HG03135 (cell line): ENCODE results near the gene CRTC3.

Experiments
- ATAC-seq: cut with Tn5 transposase; IDR thresholded peaks from one replicate; pipeline ENCODE4 v1.9.1; 2021; ENCODE audit warnings: mild to moderate bottlenecking, moderate library complexity; ENCODE audit not compliant: unreplicated experiment

CRTC3 gene

DNA sequence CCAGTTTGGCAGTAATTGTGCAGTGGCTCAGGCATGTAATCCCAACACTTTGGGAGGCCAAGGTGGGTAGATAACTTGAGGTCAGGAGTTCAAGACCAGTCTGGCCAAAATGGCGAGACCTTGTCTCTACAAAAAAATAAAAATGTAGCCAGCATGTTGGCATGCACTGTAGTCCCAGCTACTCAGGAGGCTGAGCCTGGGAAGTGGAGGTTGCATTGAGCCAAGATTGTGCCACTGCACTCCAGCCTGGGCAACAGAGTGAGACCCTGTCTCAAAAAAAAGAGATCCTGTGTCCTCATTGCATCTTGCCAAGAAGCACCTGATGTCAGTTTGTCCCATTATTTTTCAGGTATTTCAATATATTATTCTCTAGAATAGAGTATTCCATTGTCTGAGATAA, 61.8 kb downstream of the CRTC3 start:
- ATAC-seq, result no peak

DNA sequence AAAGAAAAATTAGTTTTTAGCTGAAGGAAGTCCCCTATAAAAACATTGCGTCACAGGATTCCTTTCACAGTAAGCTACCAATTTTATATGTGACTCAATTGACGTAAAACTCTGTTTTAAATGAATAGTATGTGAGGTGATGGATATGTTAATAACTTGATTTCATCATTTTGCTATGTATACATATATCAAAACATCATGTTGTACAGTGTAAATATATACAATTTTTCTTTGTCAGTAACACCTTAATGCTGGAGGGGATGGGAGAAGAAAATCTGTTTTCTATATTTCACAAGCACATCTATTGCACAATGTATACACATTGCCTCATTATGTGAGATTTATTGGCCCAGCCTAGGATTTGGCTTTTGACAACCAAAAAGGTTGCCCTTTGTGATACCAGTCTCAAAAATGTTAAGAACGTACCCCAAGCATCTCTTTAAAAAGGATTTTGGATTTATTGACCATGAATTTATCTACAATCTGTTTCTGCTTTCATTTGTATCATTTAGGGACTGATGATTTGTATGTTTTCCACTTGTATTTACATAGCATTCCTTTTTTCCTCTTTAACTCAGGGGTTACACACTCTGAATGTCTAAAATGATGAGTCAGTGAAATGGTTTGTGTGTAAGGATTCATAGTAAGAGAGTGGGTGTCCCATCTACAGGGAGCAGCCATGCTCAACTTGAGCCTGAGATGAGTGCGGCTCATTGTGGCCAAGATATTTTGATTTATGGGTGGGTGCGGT, 62.6 kb downstream of the CRTC3 start:
- ATAC-seq, result no peak

DNA sequence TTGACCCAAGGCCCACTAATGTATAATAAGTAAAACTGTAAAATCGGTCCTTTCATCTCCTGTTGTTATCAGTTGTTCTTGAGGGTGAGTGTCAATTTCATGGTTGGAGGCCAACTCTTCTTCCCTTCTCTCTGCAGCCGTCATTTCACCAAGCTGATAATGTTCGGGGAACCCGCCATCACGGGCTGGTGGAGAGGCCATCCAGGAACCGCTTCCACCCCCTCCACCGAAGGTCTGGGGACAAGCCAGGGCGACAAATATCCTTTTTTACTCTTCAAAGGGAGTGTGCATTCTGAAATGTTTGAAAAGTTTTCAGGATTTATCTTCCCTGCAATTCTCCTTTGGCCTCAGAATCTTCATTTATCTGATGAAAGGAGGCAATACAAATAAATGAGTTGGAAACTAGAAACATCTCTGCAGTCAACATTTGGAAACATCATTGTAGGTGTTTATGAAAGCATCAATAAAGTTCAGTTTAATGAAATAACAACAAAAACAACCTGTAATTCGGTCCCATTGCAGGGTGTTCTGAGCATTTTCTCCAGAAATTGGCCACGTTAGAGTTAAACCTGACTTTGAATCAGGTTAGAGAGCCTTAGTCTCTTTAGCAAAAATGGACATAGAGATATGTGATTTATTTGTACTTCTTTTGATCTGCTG, 63.9 kb downstream of the CRTC3 start:
- ATAC-seq, result no peak

DNA sequence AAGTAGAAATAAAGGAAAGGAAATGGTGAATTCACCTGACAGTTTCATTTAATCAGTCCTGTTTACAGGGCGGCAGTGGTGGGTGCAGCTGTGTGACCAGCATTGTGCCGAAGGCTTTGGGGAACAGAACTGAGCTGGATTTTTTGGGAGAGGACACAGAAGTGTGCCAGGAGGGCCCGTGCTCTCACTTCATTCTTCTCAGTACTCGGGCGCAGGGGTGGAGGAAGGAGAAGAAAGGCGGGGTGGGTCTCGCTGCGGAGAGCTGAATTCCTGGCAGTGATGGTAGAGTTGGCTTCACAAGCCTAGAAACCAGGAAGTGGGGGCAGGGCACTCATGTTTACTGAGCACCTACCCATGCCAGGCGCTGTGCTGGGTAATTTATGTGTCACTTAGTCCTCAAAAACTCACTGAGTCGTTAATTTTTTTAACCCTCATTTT, 64.6 kb downstream of the CRTC3 start:
- peak; percentile 34 for ATAC-seq

DNA sequence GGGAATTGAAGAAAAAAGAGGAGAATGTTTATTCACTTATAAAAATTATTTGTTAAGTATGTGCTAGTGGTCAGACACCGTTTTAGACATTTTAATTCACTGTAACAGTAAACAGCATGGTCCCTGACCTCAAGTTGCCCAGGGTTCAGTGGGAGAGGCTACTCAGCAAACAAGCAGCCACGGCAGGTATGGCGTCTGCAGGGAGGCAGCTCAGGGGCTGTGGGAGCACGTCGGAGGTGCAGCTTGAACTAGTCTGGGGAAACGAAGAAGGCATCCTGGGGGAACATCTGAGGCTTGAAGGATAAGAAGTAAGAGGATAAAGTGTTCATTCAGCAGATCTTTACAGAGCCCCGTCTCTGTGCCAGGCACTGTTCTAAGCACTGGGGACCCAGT, 66.0 kb downstream of the CRTC3 start:
- ATAC-seq, result peak; percentile 17

DNA sequence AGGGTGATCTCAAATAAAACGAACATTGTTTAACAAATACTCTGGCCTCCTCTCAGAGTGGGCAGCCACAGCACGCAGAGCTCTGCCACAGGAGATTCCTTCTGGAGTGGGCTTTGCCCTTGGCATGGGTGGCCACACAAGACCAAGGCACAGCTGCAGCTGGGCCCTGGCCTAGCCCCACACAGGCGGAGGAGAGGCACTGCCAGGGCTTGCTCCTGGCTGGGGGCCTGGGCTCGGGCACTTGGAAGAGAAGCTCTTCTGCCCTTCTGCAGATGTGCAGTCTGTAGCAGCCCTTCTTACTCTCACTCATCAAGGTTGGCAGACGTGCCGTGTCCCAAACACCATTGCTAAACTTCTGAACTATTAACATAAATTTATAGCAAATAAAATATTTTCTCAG, 67.2 kb downstream of the CRTC3 start:
- no peak for ATAC-seq

DNA sequence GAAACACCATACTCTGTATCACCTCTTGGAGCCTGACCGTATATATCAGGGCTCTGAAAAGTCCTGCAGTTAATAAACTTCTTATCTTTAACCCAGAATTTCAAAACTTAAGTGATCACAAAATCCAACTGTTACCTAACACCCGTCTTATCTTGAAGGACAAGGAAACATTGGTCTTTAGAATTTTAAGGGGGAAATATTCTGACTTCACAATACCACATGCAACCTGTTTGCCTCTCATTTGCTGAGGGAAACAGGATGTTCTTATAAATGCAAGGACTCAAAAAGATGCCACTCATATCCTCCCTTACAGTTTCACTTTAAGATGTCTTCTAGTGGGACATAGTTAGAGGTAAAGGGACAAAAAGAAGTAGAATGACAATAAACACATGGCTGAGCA, 67.9 kb downstream of the CRTC3 start:
- no peak for ATAC-seq

DNA sequence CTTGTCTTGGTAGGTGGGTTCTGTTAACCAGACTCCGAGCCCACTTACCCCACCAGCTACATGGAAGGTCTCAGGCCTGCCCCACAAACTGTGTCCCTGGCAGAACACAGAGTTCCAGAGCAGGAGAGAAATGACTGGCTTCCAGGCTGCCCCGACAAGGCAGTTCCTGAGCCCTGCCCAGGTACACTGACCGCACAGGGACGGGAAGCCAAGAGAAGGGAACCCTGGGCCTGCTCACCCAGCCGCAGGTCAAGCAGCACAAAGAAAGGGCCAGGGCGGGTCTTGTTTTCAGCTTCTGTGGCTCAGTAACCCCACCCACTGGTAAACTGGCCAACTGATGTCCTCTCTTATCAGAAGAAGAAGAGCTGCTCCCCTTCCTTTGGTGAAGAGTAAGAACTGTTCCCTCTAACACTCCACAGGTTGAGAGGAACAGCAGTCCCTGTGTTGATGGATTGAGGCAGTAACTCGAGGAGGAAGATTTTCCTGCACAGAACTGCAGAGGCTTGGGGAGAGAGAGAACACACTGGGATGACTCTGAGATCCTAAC, 68.4 kb downstream of the CRTC3 start:
- ATAC-seq, result no peak

DNA sequence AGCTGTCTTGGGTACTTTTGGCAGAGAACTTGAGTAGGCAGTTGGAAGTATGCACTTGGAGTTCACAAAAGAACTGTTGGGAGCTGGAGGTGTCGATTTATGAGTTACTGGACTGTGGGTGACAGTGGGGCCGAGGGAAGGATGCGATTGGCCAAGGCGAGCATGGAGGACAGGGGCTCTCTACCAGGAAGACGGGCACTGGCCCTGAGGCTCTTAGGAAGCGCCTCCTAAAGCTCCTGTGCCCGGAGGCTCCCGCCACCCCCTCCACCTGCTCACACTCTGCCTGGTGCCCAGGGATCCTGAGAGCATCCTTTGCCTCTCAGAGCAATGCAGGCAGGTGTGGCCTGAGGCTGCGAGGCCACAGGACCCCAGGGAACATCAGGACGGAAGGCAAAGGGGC, 69.0 kb downstream of the CRTC3 start:
- no peak for ATAC-seq

DNA sequence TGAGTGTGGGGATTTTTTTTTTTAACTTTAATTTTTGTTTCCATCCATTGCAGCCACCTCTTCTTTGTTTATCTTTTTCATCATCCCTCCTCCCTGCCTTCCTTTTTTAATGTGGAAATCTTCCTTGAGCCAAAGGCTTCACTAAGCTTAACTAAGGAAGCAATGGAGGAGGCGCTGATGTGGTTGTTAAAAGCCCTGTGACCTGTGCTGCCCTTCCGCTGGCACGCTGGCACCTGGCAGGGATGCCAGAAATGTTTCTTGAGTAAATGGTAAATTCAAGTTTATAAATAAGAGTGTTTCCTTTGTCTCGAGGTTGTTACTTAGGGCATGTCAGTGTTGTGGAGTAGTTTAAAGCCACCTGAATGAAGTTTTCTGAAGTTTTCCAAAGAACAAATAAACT, 69.4 kb downstream of the CRTC3 start:
- ATAC-seq, result no peak

DNA sequence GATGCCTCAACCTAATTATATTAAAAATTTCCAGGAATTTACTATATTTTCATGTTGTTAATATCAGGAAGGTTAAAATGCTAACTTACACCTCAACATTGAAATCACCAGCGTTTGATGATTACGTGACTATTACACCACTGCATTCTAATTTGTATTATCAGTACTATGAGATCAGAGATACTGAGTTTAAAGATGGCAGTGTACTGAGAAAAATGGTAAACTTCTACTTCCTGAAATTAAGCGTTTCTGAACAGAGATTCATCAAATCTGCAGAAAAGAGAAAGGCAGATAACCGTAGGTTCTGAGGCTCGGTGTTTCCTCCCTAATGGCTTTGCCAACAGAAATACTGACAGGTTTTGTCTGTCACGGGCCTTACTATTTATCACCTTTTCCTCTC, 69.9 kb downstream of the CRTC3 start:
- ATAC-seq, result no peak

DNA sequence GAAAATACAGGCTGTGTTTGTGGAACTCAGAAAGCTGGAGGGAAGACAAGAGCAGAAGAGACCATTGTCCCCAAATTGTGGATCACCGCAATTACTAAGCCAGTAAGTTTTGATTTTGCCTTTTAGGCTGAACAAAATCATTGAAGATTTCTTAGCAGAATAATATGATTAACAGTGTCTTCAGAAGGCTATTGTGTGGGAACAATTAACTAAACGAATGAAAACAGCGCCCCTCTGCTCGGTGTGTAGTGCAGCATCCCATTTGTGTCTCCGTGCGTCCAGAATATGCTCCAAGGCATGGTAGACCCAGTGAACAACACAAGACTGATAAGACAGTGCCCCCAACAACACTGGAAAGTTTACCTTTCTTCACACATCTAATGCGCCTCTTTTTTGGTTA, 71.2 kb downstream of the CRTC3 start:
- no peak for ATAC-seq

DNA sequence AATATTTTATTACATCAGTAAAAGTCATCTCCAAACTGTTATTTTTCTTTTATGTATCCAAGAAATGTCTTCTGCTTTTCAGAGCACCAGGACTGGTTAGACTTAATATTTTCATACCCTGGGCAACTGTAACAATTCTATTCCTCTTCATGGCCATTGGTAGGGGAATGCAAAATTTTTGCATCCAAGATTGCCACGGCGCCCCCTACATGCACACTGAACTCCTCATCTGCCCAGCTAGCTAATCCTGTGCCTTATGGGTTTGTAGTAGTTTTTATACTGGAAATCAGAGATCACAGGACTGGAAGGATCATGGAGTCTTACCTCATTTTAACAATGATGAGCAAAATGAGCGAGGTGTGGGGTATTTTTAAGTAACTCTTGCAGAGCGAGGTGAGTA, 74.2 kb downstream of the CRTC3 start:
- no peak for ATAC-seq

DNA sequence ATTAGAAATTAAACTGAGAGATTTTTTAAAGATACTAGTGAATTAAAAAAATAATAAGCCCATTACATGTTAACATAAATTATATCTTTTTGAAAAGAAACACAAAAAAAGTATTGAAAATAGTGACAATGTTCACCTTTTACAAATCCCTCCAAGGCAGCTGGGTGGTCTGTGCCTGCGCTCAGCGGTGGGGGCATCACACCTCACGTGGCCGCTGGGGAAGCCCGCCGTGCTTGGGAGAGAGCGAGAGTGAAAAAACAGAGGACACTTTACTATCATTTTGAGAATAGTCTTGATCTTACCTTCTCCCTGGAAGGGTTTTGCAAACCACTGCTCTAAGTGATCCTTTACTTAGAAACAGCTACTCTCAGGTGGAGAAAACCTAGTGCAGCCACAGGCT, 76.9 kb downstream of the CRTC3 start:
- no peak for ATAC-seq

DNA sequence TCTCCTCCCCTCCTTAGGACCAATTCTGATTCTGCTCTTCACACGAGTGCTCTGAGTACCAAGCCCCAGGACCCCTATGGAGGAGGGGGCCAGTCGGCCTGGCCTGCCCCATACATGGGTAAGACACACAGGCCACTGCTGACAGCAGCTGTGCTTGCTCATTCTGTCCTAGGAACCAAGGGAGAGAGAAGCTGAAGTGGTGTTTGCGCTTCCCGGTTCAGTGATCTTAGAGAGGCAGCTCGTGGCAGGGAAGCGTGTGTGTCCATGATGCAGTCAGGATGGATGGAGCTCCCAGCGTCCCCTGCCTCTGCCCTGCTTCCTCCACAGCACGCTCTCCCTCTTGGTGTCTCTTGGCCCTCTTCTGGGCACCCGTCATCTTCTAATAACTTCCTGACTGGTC, 77.6 kb downstream of the CRTC3 start:
- no peak for ATAC-seq

DNA sequence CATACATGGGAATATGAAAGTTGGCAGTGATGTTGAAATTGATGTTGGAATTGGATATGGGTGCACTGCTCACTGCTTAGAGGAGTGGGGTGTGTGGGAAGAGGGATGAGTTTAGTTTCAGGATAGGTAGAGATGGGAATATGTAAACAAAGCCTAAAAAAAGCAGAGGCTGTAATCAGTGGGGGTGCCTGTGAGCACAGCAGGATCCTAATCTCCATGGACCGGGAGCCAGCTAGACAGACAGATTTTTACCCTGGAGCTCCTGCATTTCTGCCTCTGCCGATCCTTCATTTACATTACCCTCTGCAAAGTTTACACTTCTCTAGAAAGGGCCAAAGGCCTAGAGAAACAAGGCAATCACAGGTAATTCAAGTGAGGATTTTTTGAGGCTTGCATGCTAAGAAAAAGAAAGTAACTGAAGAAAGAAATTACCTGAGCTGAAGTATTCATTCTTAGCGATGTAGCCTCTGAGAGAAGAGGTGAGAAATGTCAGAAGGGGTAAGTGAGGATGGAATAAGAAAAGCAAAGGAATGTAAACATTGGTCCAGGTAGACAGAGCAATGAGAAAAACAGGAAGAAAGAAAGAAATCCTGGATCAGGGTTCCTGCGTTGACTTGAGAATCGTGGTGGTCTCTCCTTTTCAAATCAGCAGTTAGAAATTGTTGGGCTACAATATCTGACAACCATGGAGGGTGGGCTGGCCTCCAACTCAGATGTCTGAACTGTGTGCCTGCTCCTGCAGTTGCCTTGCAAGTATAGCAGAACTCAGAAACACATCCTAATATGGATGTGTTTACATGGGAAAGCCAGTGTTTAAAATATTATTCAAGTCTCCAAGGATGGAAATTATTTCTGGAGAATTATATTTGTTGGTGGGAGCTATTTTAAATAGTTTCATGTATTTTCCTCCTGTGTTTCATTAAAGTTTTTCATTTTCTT, 79.8 kb downstream of the CRTC3 start:
- ATAC-seq, result no peak

DNA sequence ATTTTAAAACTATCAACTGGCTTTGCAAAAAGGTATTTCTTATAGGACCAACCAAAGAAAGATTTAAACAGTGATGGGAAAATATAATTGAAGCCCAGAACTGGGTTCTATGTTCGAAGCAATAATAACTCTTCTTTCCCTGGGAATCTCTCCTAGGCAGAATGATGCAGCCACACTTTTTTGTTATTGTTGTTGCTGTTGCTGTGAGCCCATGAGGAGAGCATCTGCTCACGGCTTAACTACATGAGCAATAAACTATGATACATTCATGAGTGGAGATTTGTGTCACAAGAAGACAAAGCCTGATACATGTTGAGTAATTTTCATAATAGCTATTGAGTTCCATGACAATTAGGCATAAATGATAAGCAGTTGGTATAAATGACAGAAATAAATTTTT, 80.5 kb downstream of the CRTC3 start:
- no peak for ATAC-seq

DNA sequence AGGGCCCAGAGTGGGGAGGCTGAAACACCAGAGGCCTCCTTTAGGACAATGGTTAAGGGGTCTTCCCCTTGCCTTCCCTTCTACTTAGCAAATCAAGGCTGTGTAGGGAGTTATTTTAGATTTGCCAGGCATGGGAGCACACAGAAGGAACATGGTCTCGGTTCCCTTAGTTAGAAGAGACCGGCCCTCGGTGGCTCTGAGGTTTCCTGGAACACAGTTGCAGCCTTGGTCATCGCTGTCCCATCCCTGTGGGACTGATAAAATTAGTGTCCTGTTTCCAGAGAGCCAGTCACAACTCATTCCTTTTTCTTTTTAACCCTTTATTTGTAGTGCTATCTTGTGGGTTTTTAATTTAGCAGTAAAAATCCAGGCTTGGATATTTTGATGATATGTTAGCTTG, 81.4 kb downstream of the CRTC3 start:
- ATAC-seq, result no peak

DNA sequence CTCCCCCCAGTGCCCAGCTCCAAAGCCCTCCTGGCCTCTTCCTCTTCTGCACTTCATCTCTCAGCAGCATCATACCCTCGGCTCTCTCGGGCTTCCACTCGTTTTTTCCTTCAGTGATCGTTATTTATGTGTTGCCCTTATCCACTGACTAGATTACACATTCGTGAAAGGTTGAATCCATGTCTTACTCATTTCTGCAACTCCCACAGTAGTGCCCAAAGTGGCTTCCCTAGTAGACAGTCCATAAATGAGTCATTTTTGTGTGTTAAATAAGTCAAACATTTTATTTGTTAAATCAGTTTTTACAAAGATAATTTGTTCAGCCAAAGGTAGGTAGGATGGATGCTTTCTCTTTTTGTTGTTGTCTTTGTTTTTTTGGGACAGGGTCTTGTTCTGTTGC, 87.4 kb downstream of the CRTC3 start:
- ATAC-seq, result no peak

DNA sequence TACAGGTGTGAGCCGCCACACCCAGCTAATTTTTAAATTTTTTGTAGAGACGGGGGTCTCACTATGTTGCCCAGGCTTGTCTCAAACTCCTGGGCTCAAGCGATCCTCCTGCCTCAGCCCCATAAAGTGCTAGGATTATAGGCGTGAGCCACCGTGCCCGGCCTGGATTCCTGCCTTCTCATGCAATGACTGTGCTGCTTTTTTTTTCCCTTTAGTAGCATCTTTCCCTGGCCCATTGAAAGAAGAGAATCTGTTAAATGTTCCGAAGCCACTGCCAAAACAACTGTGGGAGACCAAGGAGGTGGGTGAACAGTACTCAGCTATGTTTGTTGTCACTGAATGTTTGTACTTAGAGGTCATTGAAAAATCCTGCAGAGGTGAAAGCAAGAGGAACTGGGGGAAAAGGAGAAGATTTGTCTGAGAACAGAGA, 88.0 kb downstream of the CRTC3 start:
- no peak for ATAC-seq
